ENCODE results near the gene NUAK1.

NUAK1 gene

GRCh38 chr12:106097011-106097410, 41.7 kb downstream of the NUAK1 start:
- TF ChIP-seq, protein P1, sequence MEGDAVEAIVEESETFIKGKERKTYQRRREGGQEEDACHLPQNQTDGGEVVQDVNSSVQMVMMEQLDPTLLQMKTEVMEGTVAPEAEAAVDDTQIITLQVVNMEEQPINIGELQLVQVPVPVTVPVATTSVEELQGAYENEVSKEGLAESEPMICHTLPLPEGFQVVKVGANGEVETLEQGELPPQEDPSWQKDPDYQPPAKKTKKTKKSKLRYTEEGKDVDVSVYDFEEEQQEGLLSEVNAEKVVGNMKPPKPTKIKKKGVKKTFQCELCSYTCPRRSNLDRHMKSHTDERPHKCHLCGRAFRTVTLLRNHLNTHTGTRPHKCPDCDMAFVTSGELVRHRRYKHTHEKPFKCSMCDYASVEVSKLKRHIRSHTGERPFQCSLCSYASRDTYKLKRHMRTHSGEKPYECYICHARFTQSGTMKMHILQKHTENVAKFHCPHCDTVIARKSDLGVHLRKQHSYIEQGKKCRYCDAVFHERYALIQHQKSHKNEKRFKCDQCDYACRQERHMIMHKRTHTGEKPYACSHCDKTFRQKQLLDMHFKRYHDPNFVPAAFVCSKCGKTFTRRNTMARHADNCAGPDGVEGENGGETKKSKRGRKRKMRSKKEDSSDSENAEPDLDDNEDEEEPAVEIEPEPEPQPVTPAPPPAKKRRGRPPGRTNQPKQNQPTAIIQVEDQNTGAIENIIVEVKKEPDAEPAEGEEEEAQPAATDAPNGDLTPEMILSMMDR (IDR thresholded peaks at IDR 0.05; ENCODE audit: low read depth, low read length): no peak
- no peak overlapping the region for H3K4me3 ChIP-seq (ENCODE audit: low read depth, low read length)

GRCh38 chr12:106096376-106096775, 42.4 kb downstream of the NUAK1 start:
- TF ChIP-seq, protein P1 (IDR thresholded peaks at IDR 0.05; ENCODE audit: low read depth, low read length): no peak
- H3K4me3 ChIP-seq (ENCODE audit: low read depth, low read length): no peak overlapping the region

GRCh38 chr12:106094304-106094703, 44.5 kb downstream of the NUAK1 start:
- no peak overlapping the region for H3K4me3 ChIP-seq (ENCODE audit: low read depth, low read length)
- TF ChIP-seq, protein P1 (IDR thresholded peaks at IDR 0.05; ENCODE audit: low read depth, low read length): no peak

GRCh38 chr12:106093246-106093645, 45.5 kb downstream of the NUAK1 start:
- no peak overlapping the region for H3K4me3 ChIP-seq (ENCODE audit: low read depth, low read length)
- TF ChIP-seq, protein P1 (IDR thresholded peaks at IDR 0.05; ENCODE audit: low read depth, low read length): no peak

DNA sequence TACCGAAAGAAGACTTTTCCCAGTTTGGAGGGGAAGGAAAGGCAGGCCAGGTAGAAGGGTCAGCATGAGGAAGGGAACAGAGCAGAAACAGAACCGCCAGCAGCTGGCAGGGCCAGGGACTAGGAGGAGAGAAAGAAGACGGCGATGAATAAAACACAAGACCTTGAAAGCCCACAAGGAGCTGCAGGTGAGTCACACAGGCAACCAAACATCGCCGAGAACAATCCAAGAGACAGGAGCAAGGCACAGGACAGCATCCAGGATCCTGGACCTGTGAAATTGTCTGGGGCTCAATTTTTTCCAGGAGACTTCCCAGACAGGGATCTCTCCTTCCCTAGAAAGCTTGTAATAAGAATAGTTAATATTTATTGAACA, 47.3 kb downstream of the NUAK1 start:
- H3K4me3 ChIP-seq (ENCODE audit: low read depth, low read length): no peak overlapping the region
- TF ChIP-seq, protein P1 (IDR thresholded peaks at IDR 0.05; ENCODE audit: low read depth, low read length): no peak

GRCh38 chr12:106090591-106091445, 47.9 kb downstream of the NUAK1 start:
- H3K4me3 ChIP-seq (ENCODE audit: low read depth, low read length): no peak overlapping the region
- TF ChIP-seq, protein P1 (IDR thresholded peaks at IDR 0.05; ENCODE audit: low read depth, low read length): no peak

- TF ChIP-seq, protein P1 (IDR thresholded peaks at IDR 0.05; ENCODE audit: low read depth, low read length): no peak
- no peak overlapping the region for H3K4me3 ChIP-seq (ENCODE audit: low read depth, low read length)
These were observed 48.8 kb downstream of the NUAK1 start for GRCh38 chr12:106089935-106090334.

All from WI38 (cell line).